Ovary (tissue), 3 donors: ENCODE data around the gene CHCHD3.

Source experiments
- POLR2A ChIP-seq: fragments of 450-650 bp; IDR thresholded peaks from one replicate; pipeline ENCODE4 v1.6.1; 2017; ENCODE audit warnings: antibody characterized with exemption, mild to moderate bottlenecking, moderate library complexity
- TF ChIP-seq, protein P1 (sequence below), 3 donors: fragments of 450-650 bp in 2 of 3; fragments of 200-600 bp in 1 of 3; IDR thresholded peaks; one replicate each; pipeline versions ENCODE4 v1.5.1 to v1.8.0; 2016 to 2022; ENCODE audit warnings: antibody characterized with exemption in 3 of 3, mild to moderate bottlenecking in 1 of 3
- donor health status: DM: no; HTN: no; CAD: no.

GRCh38 chr7:132881317-132881716 lies 200.6 kb downstream of the CHCHD3 start:
- TF ChIP-seq, protein P1, sequence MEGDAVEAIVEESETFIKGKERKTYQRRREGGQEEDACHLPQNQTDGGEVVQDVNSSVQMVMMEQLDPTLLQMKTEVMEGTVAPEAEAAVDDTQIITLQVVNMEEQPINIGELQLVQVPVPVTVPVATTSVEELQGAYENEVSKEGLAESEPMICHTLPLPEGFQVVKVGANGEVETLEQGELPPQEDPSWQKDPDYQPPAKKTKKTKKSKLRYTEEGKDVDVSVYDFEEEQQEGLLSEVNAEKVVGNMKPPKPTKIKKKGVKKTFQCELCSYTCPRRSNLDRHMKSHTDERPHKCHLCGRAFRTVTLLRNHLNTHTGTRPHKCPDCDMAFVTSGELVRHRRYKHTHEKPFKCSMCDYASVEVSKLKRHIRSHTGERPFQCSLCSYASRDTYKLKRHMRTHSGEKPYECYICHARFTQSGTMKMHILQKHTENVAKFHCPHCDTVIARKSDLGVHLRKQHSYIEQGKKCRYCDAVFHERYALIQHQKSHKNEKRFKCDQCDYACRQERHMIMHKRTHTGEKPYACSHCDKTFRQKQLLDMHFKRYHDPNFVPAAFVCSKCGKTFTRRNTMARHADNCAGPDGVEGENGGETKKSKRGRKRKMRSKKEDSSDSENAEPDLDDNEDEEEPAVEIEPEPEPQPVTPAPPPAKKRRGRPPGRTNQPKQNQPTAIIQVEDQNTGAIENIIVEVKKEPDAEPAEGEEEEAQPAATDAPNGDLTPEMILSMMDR (IDR thresholded peaks at IDR 0.05) = no peak
- TF ChIP-seq POLR2A = no peak
